ENCODE measurements around the gene KCNJ6. TPM values are rescaled to one million over a fixed set of nuclear protein-coding genes. Genes with fewer than 3 reads are reported as not detected.

The KCNJ6 gene
- total RNA-seq, 1 experiment from 2014 or later, result not detected

DNA sequence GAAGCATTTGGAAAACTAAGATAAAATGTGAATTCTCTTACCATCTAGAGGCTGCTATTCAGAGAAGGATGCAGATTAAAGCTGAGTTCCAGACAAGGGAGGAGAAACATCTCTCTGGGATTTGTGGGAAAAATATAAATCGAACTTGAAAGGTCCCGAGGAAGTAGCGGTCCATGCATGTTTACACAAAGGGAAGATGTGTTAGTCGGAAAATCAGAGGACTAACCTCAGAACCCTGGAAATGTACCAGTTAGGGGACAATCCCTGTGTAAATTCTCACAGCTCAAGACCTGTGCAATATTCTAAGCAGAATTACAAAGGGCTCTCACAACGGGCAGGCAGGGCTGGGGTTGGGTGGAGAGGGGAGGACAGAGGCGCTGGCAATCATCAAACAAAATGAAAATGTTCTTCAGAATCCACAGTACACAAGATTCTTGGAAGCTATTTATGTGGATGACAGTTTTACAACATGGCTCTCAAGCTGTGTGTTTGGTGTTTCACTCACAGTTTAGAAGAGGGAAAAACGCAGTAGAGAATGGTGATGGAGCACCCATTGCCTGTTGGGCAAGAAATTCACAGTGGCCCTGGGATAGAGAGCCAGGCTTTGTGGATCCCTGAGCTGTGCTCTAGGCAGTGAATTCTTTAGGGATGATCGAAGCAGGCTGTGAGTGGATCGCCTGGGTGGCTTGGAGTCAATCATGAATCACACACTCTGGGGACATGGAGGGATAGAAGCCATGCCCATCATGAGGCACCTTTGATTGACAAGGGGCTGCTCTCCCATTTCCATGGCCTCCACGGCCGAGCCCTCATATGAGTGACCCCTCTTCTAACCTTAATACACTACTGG is 47.6 kb downstream of the KCNJ6 start:
- Histone ChIP-seq H3K27ac (ENCODE audit: low read depth, low read length) (no peak overlapping the region), H2AFZ (ENCODE audit: low read depth, low read length, poor library complexity, severe bottlenecking) (no peak overlapping the region), H3K9me2 (ENCODE audit: insufficient read depth) (no peaks in the 10 kb centered on the region), H3K4me3 (replicated peaks in 1 of 2; ENCODE audit: low read depth in 1 of 2, low read length in 2 of 2) (no peak overlapping the region), H3K9me3 (ENCODE audit: control insufficient read depth in 1 of 2, insufficient read depth in 1 of 2, low read depth in 1 of 2, low read length in 2 of 2) (0 out of 4 replicates have a peak, but pooled peaks cover 0 to 4% of the 10 kb centered on the region in 2 experiments), H3K4me2 (ENCODE audit: low read length) (no peak overlapping the region), H3K36me3 (ENCODE audit: control insufficient read depth in 1 of 2, insufficient read depth in 2 of 2, low read length in 2 of 2) (no peaks in the 10 kb centered on the region), H4K20me1 (ENCODE audit: insufficient read depth) (no peaks in the 10 kb centered on the region), H3K4me1 (ENCODE audit: control insufficient read depth in 1 of 2, insufficient read depth in 2 of 2, low read length in 2 of 2) (no peaks in the 10 kb centered on the region), H3K27me3 (ENCODE audit: insufficient read depth, low read length) (no peaks in the 10 kb centered on the region), H3K9ac (ENCODE audit: low read length) (no peak overlapping the region), H3K79me2 (ENCODE audit: insufficient read depth, low read length) (no peaks in the 10 kb centered on the region)
- ChIA-PET POLR2A (no interaction called here), RAD21 (ENCODE audit: low non-redundant PET in 1 of 2, low total read pairs in 2 of 2, uncharacterized antibody in 2 of 2, unreplicated experiment in 2 of 2) (no interaction called here), CTCF (no interaction called here)
- TF ChIP-seq, protein P1, sequence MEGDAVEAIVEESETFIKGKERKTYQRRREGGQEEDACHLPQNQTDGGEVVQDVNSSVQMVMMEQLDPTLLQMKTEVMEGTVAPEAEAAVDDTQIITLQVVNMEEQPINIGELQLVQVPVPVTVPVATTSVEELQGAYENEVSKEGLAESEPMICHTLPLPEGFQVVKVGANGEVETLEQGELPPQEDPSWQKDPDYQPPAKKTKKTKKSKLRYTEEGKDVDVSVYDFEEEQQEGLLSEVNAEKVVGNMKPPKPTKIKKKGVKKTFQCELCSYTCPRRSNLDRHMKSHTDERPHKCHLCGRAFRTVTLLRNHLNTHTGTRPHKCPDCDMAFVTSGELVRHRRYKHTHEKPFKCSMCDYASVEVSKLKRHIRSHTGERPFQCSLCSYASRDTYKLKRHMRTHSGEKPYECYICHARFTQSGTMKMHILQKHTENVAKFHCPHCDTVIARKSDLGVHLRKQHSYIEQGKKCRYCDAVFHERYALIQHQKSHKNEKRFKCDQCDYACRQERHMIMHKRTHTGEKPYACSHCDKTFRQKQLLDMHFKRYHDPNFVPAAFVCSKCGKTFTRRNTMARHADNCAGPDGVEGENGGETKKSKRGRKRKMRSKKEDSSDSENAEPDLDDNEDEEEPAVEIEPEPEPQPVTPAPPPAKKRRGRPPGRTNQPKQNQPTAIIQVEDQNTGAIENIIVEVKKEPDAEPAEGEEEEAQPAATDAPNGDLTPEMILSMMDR (IDR thresholded peaks at IDR 0.05 in 2 of 3, conservative IDR thresholded peaks at IDR 0.05 in 1 of 3; ENCODE audit: borderline replicate concordance in 1 of 3, insufficient read depth in 1 of 3, low read depth in 2 of 3, low read length in 2 of 3), result no peak
- TF ChIP-seq, protein P2, sequence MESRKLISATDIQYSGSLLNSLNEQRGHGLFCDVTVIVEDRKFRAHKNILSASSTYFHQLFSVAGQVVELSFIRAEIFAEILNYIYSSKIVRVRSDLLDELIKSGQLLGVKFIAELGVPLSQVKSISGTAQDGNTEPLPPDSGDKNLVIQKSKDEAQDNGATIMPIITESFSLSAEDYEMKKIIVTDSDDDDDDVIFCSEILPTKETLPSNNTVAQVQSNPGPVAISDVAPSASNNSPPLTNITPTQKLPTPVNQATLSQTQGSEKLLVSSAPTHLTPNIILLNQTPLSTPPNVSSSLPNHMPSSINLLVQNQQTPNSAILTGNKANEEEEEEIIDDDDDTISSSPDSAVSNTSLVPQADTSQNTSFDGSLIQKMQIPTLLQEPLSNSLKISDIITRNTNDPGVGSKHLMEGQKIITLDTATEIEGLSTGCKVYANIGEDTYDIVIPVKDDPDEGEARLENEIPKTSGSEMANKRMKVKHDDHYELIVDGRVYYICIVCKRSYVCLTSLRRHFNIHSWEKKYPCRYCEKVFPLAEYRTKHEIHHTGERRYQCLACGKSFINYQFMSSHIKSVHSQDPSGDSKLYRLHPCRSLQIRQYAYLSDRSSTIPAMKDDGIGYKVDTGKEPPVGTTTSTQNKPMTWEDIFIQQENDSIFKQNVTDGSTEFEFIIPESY (IDR thresholded peaks at IDR 0.05; ENCODE audit: extremely low read depth, insufficient replicate concordance, low read length), result no peak
- TF ChIP-seq YY1 (IDR thresholded peaks at IDR 0.05; ENCODE audit: extremely low read depth, insufficient replicate concordance, low read depth, low read length) (no peak), SRF (IDR thresholded peaks at IDR 0.05; ENCODE audit: low read depth) (no peak), JUND (IDR thresholded peaks at IDR 0.05) (no peak), POLR2AphosphoS5 (IDR thresholded peaks at IDR 0.05; ENCODE audit: low read depth, low read length) (no peak), RAD21 (IDR thresholded peaks at IDR 0.05; ENCODE audit: low read depth) (no peak), EZH2phosphoT487 (IDR thresholded peaks at IDR 0.05; ENCODE audit: borderline replicate concordance) (no peak), ZFX (IDR thresholded peaks at IDR 0.05) (no peak), CEBPB (IDR thresholded peaks at IDR 0.05; ENCODE audit: low read depth) (no peak), ZNF274 (IDR thresholded peaks at IDR 0.05; ENCODE audit: low read depth, low read length) (no peak), SIN3A (IDR thresholded peaks at IDR 0.05; ENCODE audit: low read depth) (no peak), POLR2A (IDR thresholded peaks at IDR 0.05; ENCODE audit: borderline replicate concordance, extremely low read depth, insufficient read depth, insufficient read length) (no peak), TCF7L2 (IDR thresholded peaks at IDR 0.05; ENCODE audit: borderline replicate concordance, extremely low read depth, insufficient read depth, insufficient read length) (no peak), EGR1 (IDR thresholded peaks at IDR 0.05; ENCODE audit: low read depth) (no peak), ELF1 (IDR thresholded peaks at IDR 0.05; ENCODE audit: borderline replicate concordance, low read depth) (no peak)
- TF ChIP-seq, protein P3, sequence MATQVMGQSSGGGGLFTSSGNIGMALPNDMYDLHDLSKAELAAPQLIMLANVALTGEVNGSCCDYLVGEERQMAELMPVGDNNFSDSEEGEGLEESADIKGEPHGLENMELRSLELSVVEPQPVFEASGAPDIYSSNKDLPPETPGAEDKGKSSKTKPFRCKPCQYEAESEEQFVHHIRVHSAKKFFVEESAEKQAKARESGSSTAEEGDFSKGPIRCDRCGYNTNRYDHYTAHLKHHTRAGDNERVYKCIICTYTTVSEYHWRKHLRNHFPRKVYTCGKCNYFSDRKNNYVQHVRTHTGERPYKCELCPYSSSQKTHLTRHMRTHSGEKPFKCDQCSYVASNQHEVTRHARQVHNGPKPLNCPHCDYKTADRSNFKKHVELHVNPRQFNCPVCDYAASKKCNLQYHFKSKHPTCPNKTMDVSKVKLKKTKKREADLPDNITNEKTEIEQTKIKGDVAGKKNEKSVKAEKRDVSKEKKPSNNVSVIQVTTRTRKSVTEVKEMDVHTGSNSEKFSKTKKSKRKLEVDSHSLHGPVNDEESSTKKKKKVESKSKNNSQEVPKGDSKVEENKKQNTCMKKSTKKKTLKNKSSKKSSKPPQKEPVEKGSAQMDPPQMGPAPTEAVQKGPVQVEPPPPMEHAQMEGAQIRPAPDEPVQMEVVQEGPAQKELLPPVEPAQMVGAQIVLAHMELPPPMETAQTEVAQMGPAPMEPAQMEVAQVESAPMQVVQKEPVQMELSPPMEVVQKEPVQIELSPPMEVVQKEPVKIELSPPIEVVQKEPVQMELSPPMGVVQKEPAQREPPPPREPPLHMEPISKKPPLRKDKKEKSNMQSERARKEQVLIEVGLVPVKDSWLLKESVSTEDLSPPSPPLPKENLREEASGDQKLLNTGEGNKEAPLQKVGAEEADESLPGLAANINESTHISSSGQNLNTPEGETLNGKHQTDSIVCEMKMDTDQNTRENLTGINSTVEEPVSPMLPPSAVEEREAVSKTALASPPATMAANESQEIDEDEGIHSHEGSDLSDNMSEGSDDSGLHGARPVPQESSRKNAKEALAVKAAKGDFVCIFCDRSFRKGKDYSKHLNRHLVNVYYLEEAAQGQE (IDR thresholded peaks at IDR 0.05; ENCODE audit: low read depth), result no peak
- TF ChIP-seq, protein P4, sequence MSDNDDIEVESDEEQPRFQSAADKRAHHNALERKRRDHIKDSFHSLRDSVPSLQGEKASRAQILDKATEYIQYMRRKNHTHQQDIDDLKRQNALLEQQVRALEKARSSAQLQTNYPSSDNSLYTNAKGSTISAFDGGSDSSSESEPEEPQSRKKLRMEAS (IDR thresholded peaks at IDR 0.05), result no peak
- no peak for DNase-seq (ENCODE audit: low read depth, low spot score)
- ATAC-seq, result no peak
- intact Hi-C loops (cut with micrococcal nuclease), result no loop called here
- BruUV-seq (replicated peaks), result no TSS peak

Measured in HCT116 (cell line).